ENCODE measurements around the gene GALNT10. TPM values are rescaled to one million over a fixed set of nuclear protein-coding genes. Genes with fewer than 3 reads are reported as not detected.

Gene GALNT10
- total and polyA plus RNA-seq, 2 of the 8 experiments (the other 6 are each of a cell fraction or from before 2014, with no cell fraction given) = 4.6 to 15.5 TPM

- Histone ChIP-seq H2BK20ac (ENCODE audit: low read length) (no peak overlapping the region), H2BK12ac (ENCODE audit: low read depth, low read length) (no peak overlapping the region), H3K23ac (ENCODE audit: insufficient read length) (no peak overlapping the region), H3K79me2 (ENCODE audit: control insufficient read depth in 1 of 2, insufficient read depth in 2 of 2, low read length in 2 of 2) (no peaks in the 10 kb centered on the region), H4K5ac (ENCODE audit: insufficient read length, low read depth, low read length) (no peak overlapping the region), H2AFZ (ENCODE audit: low read length) (no peak overlapping the region), H2BK15ac (ENCODE audit: low read length) (no peak overlapping the region), H2BK120ac (replicated peaks; ENCODE audit: low read depth, low read length) (no peak overlapping the region), H3K4me1 (replicated peaks in 1 of 4; ENCODE audit: control insufficient read depth in 3 of 4, insufficient read depth in 4 of 4, low read length in 3 of 4) (peaks cover 5 to 14% (median 12%) of the 10 kb centered on the region in 4 experiments; a peak in 6 of 7 replicates), H4K91ac (replicated peaks; ENCODE audit: insufficient read length, low read length) (no peak overlapping the region), H3K79me1 (ENCODE audit: low read depth, low read length) (no peaks in the 10 kb centered on the region), H3K27me3 (replicated peaks in 1 of 4; ENCODE audit: control insufficient read depth in 3 of 4, extremely low read depth in 1 of 4, insufficient read depth in 3 of 4, low read length in 3 of 4) (no peaks in the 10 kb centered on the region), H3K18ac (ENCODE audit: extremely low read depth, low read length) (no peak overlapping the region), H4K20me1 (replicated peaks in 1 of 2; ENCODE audit: control insufficient read depth in 1 of 2, insufficient read depth in 2 of 2, low read length in 2 of 2) (no peaks in the 10 kb centered on the region), H3K4me3 (ENCODE audit: extremely low read depth in 1 of 4, insufficient read depth in 2 of 4, low read depth in 3 of 4, low read length in 4 of 4) (no peak overlapping the region), H3K9me3 (ENCODE audit: insufficient read depth in 2 of 2, low read depth in 1 of 2, low read length in 1 of 2) (no peaks in the 10 kb centered on the region), H3K27ac (ENCODE audit: low read depth, low read length) (no peak overlapping the region), H3K4me2 (ENCODE audit: insufficient read depth in 1 of 2, low read depth in 2 of 2, low read length in 2 of 2) (no peak overlapping the region), H3K56ac (replicated peaks; ENCODE audit: insufficient read length, low read depth, low read length) (no peak overlapping the region), H4K8ac (ENCODE audit: extremely low read depth, insufficient read depth, low read length) (no peak overlapping the region), H3K9ac (replicated peaks in 1 of 4; ENCODE audit: extremely low read depth in 1 of 4, low read depth in 3 of 4, low read length in 3 of 4) (no peak overlapping the region), H3K36me3 (ENCODE audit: control insufficient read depth in 2 of 4, insufficient read depth in 4 of 4, low read length in 3 of 4) (no peaks in the 10 kb centered on the region), H2BK5ac (ENCODE audit: low read depth, low read length) (no peak overlapping the region), H3K14ac (ENCODE audit: insufficient read length) (no peak overlapping the region), H2AK5ac (ENCODE audit: low read depth, low read length) (no peak overlapping the region), H3K4ac (replicated peaks; ENCODE audit: insufficient read length, low read depth, low read length) (no peak overlapping the region), H3K23me2 (ENCODE audit: low read depth, low read length) (no peaks in the 10 kb centered on the region)
- FAIRE-seq (no peak), DNase-seq (ENCODE audit: low read depth in 1 of 2, low spot score in 2 of 2) (no peak)
- 84% methylated on average over 2 of the region's 2 CpGs; no CpG with 5 or more reads in 1 of the 2 experiments for WGBS, 2 experiments (ENCODE audit: extremely low coverage in 1 of 2, insufficient coverage in 1 of 2, insufficient read length in 1 of 2, insufficient replicate concordance in 2 of 2, low coverage in 1 of 2, low lambda C conversion rate in 2 of 2, missing lambda C conversion rate in 1 of 2)
- no peak for TF ChIP-seq RXRA (IDR thresholded peaks at IDR 0.05; ENCODE audit: insufficient read depth, low read depth, low read length)
- ChIA-PET POLR2A (ENCODE audit: partially characterized antibody) (no interaction called here), CTCF (ENCODE audit: partially characterized antibody) (interaction anchor here (1.1 to 1.4 kb wide), 3 partner anchors 9 to 120 kb away, joined by 3 to 7 read pairs (median 4); no protein-coding TSS in a partner anchor)
Measured at GRCh38 chr5:154284433-154284832, 93.9 kb downstream of the GALNT10 start.
